Natural killer cell (primary cell): ENCODE measurements around the gene MAGEL2. TPM values are rescaled to one million over a fixed set of nuclear protein-coding genes. Genes with fewer than 3 reads are reported as not detected.

Experiments used
- ATAC-seq, 3 donors: fragments of 150-1000 bp in 2 of 3; fragments of 200-7000 bp in 1 of 3; cut with Tn5 transposase; 1 replicate in 1 of 3; 2 replicates in 2 of 3; pipeline ENCODE4 v1.10.0; 2021; ENCODE audit warnings: mild to moderate bottlenecking in 2 of 3, moderate library complexity in 2 of 3
- DNase-seq, 2 donors: peaks; one replicate each; pipeline versions ENCODE4 v3.0.0 to v3.0.0-alpha.2; 2013 to 2021; ENCODE audit warnings: mixed read lengths in 1 of 2
- H3K27ac ChIP-seq: one replicate; pipeline ENCODE4 v1.5.1; 2013; ENCODE audit warnings: mild to moderate bottlenecking, low read length
- H3K27me3 ChIP-seq: one replicate; pipeline ENCODE4 v1.6.1; 2013; ENCODE audit warnings: low read length; ENCODE audit not compliant: control insufficient read depth, insufficient read depth
- H3K36me3 ChIP-seq: one replicate; pipeline ENCODE4 v1.6.1; 2013; ENCODE audit warnings: low read length; ENCODE audit not compliant: control insufficient read depth, insufficient read depth
- H3K4me1 ChIP-seq: one replicate; pipeline ENCODE4 v1.6.1; 2013; ENCODE audit warnings: low read length; ENCODE audit not compliant: control insufficient read depth, insufficient read depth
- H3K4me3 ChIP-seq: one replicate; pipeline ENCODE4 v1.5.1; 2013; ENCODE audit warnings: low read length
- H3K9me3 ChIP-seq: one replicate; pipeline ENCODE4 v1.6.1; 2013; ENCODE audit warnings: low read length; ENCODE audit not compliant: control insufficient read depth, insufficient read depth
- H3K27ac Mint-ChIP-seq, 2 donors: one replicate each; pipeline ENCODE4 v1.8.0; 2022; ENCODE audit warnings: mild to moderate bottlenecking in 2 of 2, mixed read lengths in 2 of 2, moderate library complexity in 1 of 2
- H3K27me3 Mint-ChIP-seq, 2 donors: one replicate each; pipeline ENCODE4 v1.8.0; 2022; ENCODE audit warnings: low read depth in 2 of 2, mixed read lengths in 2 of 2
- H3K36me3 Mint-ChIP-seq: one replicate; pipeline ENCODE4 v1.8.0; 2022; ENCODE audit warnings: mixed read lengths
- H3K4me1 Mint-ChIP-seq, 2 donors: one replicate each; pipeline ENCODE4 v1.8.0; 2022; ENCODE audit warnings: mixed read lengths in 2 of 2
- H3K4me3 Mint-ChIP-seq: one replicate; pipeline ENCODE4 v1.8.0; 2022; ENCODE audit warnings: mild to moderate bottlenecking, moderate library complexity, mixed read lengths
- H3K9me3 Mint-ChIP-seq, 2 donors: one replicate each; pipeline ENCODE4 v1.8.0; 2022; ENCODE audit warnings: mixed read lengths in 2 of 2
- CTCF ChIP-seq: fragments of 200-600 bp; IDR thresholded peaks from one replicate; pipeline ENCODE4 v1.8.0; 2022; ENCODE audit warnings: antibody characterized with exemption
- WGBS: methylation state at CpG from one replicate; pipeline ENCODE4 v1.1.7; 2013; ENCODE audit warnings: missing lambda C conversion rate; ENCODE audit not compliant: insufficient coverage; 5-methylcytosine and 5-hydroxymethylcytosine counted together
- intact Hi-C: fragments of 100-400 bp; cut with micrococcal nuclease; formaldehyde crosslinking; loops from one replicate; pipeline ENCODE4 v1.14.2; 2022
- total RNA-seq, 4 donors: library from RNA; stranded (reverse); fragments of 120-200 nt in 1 of 4; gene quantifications; one replicate each; pipeline versions ENCODE4 v1.2.3 to v1.2.4, GENCODE V29; 2013 to 2022

MAGEL2 gene
- total RNA-seq, 3 donors from 2014 or later (not counting 1 experiment from before 2014, with no cell fraction given) = not detected

- Histone ChIP-seq H3K27ac (no peak overlapping the region), H3K4me3 (no peak overlapping the region), H3K36me3 (no peaks in the 10 kb centered on the region), H3K27me3 (no peaks in the 10 kb centered on the region), H3K4me1 (no peaks in the 10 kb centered on the region), H3K9me3 (no peaks in the 10 kb centered on the region)
- intact Hi-C loops = loop anchor here (5.0 kb wide), 2 partner anchors 53 to 1857 kb away; no protein-coding TSS in a partner anchor
- DNase-seq (no peak), ATAC-seq (no peak)
- WGBS = 86% methylated on average over 13 of the region's 13 CpGs
- Mint-ChIP-seq H3K36me3 (no peaks in the 10 kb centered on the region), H3K4me3 (no peak overlapping the region), H3K27me3 (peaks cover 0 to 9% of the 10 kb centered on the region in 2 donors), H3K9me3 (no peaks in the 10 kb centered on the region), H3K27ac (no peak overlapping the region), H3K4me1 (no peaks in the 10 kb centered on the region)
- TF ChIP-seq CTCF = no peak
Measured at GRCh38 chr15:23644829-23645228, 2.8 kb downstream of the MAGEL2 start.

- Histone ChIP-seq H3K36me3 (no peaks in the 10 kb centered on the region), H3K27me3 (no peaks in the 10 kb centered on the region), H3K4me3 (no peak overlapping the region), H3K27ac (no peak overlapping the region), H3K4me1 (no peaks in the 10 kb centered on the region), H3K9me3 (no peaks in the 10 kb centered on the region)
- DNase-seq (peak in 1 of 2 donors; percentile 55), ATAC-seq (peak in 1 of 3 donors; percentile 52)
- Mint-ChIP-seq H3K4me3 (no peak overlapping the region), H3K36me3 (no peaks in the 10 kb centered on the region), H3K27me3 (peaks cover 0 to 3% of the 10 kb centered on the region in 2 donors), H3K27ac (no peak overlapping the region), H3K4me1 (no peaks in the 10 kb centered on the region), H3K9me3 (no peaks in the 10 kb centered on the region)
- TF ChIP-seq CTCF = peak; percentile 39
- 20% methylated on average over 13 of the region's 13 CpGs for WGBS
- intact Hi-C loops = loop anchor here (5.0 kb wide), 2 partner anchors 50 to 1860 kb away; no protein-coding TSS in a partner anchor
Measured at GRCh38 chr15:23642413-23643044, 5.1 kb downstream of the MAGEL2 start.

DNA sequence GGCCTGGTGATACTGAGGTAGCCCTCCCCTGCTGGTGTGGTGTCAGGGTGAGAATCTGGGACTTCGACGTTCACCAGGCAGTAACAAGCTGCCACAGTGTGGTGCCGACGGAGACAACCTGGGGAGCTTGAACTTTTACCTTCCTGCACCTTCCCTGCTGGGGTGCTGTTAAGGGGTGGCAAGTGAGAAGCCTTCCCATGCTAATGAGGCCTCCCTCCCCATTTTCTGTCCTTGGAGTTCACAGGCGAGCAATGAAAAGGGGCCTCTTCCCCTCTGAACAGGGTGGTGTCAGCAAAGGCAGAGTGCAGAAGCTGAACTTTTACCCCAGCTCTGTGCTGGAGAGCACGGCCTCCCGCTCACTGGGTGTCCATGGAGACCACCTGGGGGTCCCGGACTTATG lies 13.5 kb downstream of the MAGEL2 start:
- intact Hi-C loops = no loop called here
- no peaks in the 10 kb centered on the region for H3K27me3 ChIP-seq
- WGBS = 75% methylated on average over 8 of the region's 8 CpGs
- H3K4me1 Mint-ChIP-seq = no peaks in the 10 kb centered on the region
- no peak overlapping the region for H3K27ac Mint-ChIP-seq
- H3K36me3 ChIP-seq = no peaks in the 10 kb centered on the region
- no peaks in the 10 kb centered on the region for H3K27me3 Mint-ChIP-seq
- no peaks in the 10 kb centered on the region for H3K4me1 ChIP-seq
- ATAC-seq (no peak), DNase-seq (no peak)
- no peaks in the 10 kb centered on the region for H3K9me3 Mint-ChIP-seq
- no peaks in the 10 kb centered on the region for H3K36me3 Mint-ChIP-seq
- no peak overlapping the region for H3K27ac ChIP-seq
- no peaks in the 10 kb centered on the region for H3K9me3 ChIP-seq
- TF ChIP-seq CTCF = no peak
- H3K4me3 ChIP-seq = no peak overlapping the region
- no peak overlapping the region for H3K4me3 Mint-ChIP-seq
